Neural cell (in vitro differentiated cells): ENCODE measurements around the gene ABCB8. TPM values are rescaled to one million over a fixed set of nuclear protein-coding genes. Genes with fewer than 3 reads are reported as not detected.

ENCODE experiments used
- H2AFZ ChIP-seq: fragments of 200-600, 300-800 bp; sonication (generic), shearing (Covaris generic); 2 replicates; pipeline ENCODE4 v1.6.0; 2014; ENCODE audit warnings: low read depth, mild to moderate bottlenecking, antibody characterized with exemption, low read length, moderate library complexity
- H3F3A ChIP-seq: fragments of 200-600 bp; shearing (Covaris generic); 2 replicates; pipeline ENCODE4 v1.6.1; 2016; ENCODE audit warnings: mild to moderate bottlenecking, moderate library complexity, mixed read lengths, antibody characterized with exemption, low read length; ENCODE audit not compliant: insufficient read depth, poor library complexity, severe bottlenecking
- H3K27ac ChIP-seq: fragments of 200-600, 300-800 bp; sonication (generic), shearing (Covaris generic); 2 replicates; pipeline ENCODE4 v1.5.1; 2014; ENCODE audit warnings: mild to moderate bottlenecking, low read length, moderate library complexity
- H3K27me3 ChIP-seq: fragments of 300-800, 200-600 bp; sonication (generic), shearing (Covaris generic); 2 replicates; pipeline ENCODE4 v1.6.0; 2014; ENCODE audit warnings: mild to moderate bottlenecking, low read depth, low read length, moderate library complexity; ENCODE audit not compliant: insufficient read depth
- H3K36me3 ChIP-seq: fragments of 300-800, 200-600 bp; sonication (generic), shearing (Covaris generic); 2 replicates; pipeline ENCODE4 v1.5.1; 2014; ENCODE audit warnings: mild to moderate bottlenecking, antibody characterized with exemption, low read length, moderate library complexity; ENCODE audit not compliant: insufficient read depth
- H3K4me2 ChIP-seq: fragments of 300-800, 200-600 bp; sonication (generic), shearing (Covaris generic); 2 replicates; pipeline ENCODE4 v1.6.0; 2014; ENCODE audit warnings: mild to moderate bottlenecking, low read length
- H3K4me3 ChIP-seq: fragments of 300-800, 200-600 bp; sonication (generic), shearing (Covaris generic); 2 replicates; pipeline ENCODE4 v1.5.1; 2014; ENCODE audit warnings: mild to moderate bottlenecking, low read length, moderate library complexity
- H3K79me2 ChIP-seq: fragments of 200-600 bp; shearing (Covaris generic); replicated peaks from 2 replicates; pipeline ENCODE4 v1.6.0; 2014; ENCODE audit warnings: mild to moderate bottlenecking, low read length, moderate library complexity; ENCODE audit not compliant: insufficient read depth
- H3K9ac ChIP-seq: fragments of 300-800, 200-600 bp; sonication (generic), shearing (Covaris generic); 2 replicates; pipeline ENCODE4 v1.6.1; 2016; ENCODE audit warnings: mild to moderate bottlenecking, low read length, mixed read lengths
- H3K9me2 ChIP-seq: fragments of 200-600 bp; shearing (Covaris generic); 2 replicates; pipeline ENCODE4 v1.6.1; 2016; ENCODE audit warnings: mild to moderate bottlenecking, low read length, mixed read lengths; ENCODE audit not compliant: insufficient read depth
- H3K9me3 ChIP-seq: fragments of 200-600, 300-800 bp; sonication (generic), shearing (Covaris generic); 2 replicates; pipeline ENCODE4 v1.6.1; 2016; ENCODE audit warnings: mild to moderate bottlenecking, mixed run types, low read length, moderate library complexity, mixed read lengths
- H4K20me1 ChIP-seq: fragments of 200-600 bp; shearing (Covaris generic); 2 replicates; pipeline ENCODE4 v1.6.1; 2016; ENCODE audit warnings: mild to moderate bottlenecking, mixed run types; ENCODE audit not compliant: insufficient read depth
- EZH2 ChIP-seq: fragments of 200-600, 300-800 bp; shearing (Covaris generic), sonication (generic); IDR thresholded peaks from 2 replicates; pipeline ENCODE4 v1.6.1; 2014; ENCODE audit warnings: antibody characterized with exemption, low read length, borderline replicate concordance, mild to moderate bottlenecking; ENCODE audit not compliant: insufficient read depth, poor library complexity, severe bottlenecking
- MXI1 ChIP-seq: fragments of 450-650 bp; conservative IDR thresholded peaks from 2 replicates; pipeline ENCODE4 v1.6.1; 2014; ENCODE audit warnings: antibody characterized with exemption, mild to moderate bottlenecking; ENCODE audit not compliant: poor library complexity, severe bottlenecking
- POLR2AphosphoS5 ChIP-seq: IDR thresholded peaks from 2 replicates; pipeline ENCODE4 v1.6.1; 2012
- RAD21 ChIP-seq: fragments of 450-650 bp; conservative IDR thresholded peaks from 2 replicates; pipeline ENCODE4 v1.6.1; 2014; ENCODE audit warnings: antibody characterized with exemption, mild to moderate bottlenecking, moderate library complexity
- SMC3 ChIP-seq: fragments of 450-650 bp; conservative IDR thresholded peaks from 2 replicates; pipeline ENCODE4 v1.6.1; 2014; ENCODE audit warnings: antibody characterized with exemption, mild to moderate bottlenecking, moderate library complexity; ENCODE audit not compliant: poor library complexity
- TAF1 ChIP-seq: IDR thresholded peaks from 2 replicates; pipeline ENCODE4 v1.6.1; 2012; ENCODE audit warnings: low read depth
- polyA plus RNA-seq: library from polyadenylated mRNA; depleted of rRNA; stranded (reverse); fragments of >200 nt; gene quantifications from 2 replicates; pipeline ENCODE4 v1.2.3, GENCODE V29; 2014
- TF ChIP-seq, protein P1 (sequence below): IDR thresholded peaks from 2 replicates; pipeline ENCODE4 v1.6.1; 2012; ENCODE audit warnings: borderline replicate concordance
- TF ChIP-seq, protein P2 (sequence below): fragments of 450-650 bp; IDR thresholded peaks from 2 replicates; pipeline ENCODE4 v1.5.1; 2014; ENCODE audit warnings: antibody characterized with exemption, mild to moderate bottlenecking, moderate library complexity; ENCODE audit not compliant: poor library complexity, severe bottlenecking

The ABCB8 gene
- polyA plus RNA-seq, 1 donor from 2014 or later, result 40.5 TPM

DNA sequence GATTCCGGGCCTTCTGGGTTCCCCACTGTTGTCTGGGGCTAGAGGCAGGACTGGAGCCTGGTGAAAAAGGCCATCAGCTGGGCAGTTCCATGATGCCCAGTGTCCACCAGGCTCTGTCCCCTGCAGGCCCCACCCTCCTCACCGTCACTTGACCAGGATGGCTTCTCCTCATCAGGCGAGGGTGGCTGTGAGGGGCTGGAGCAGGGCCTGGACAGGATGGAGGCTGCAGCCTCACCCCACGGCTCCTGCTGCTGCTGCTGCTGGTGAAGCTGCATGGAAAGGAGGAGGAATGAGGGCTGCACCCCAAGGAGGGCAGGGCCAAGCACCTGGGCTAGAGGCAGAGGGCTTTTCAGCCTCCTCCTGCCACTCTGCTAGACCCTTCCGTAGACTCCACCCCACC lies 12.3 kb upstream of the ABCB8 start:
- no peak overlapping the region for H3K4me2 ChIP-seq
- H3K9me3 ChIP-seq, result no peaks in the 10 kb centered on the region
- no peak overlapping the region for H3K4me3 ChIP-seq
- peaks cover 25% of the 10 kb centered on the region for H3K27me3 ChIP-seq
- H3K36me3 ChIP-seq, result no peaks in the 10 kb centered on the region
- H4K20me1 ChIP-seq, result no peaks in the 10 kb centered on the region
- no peaks in the 10 kb centered on the region for H3K79me2 ChIP-seq
- no peak overlapping the region for H3K27ac ChIP-seq
- no peaks in the 10 kb centered on the region for H3K9me2 ChIP-seq
- TF ChIP-seq, protein P1, sequence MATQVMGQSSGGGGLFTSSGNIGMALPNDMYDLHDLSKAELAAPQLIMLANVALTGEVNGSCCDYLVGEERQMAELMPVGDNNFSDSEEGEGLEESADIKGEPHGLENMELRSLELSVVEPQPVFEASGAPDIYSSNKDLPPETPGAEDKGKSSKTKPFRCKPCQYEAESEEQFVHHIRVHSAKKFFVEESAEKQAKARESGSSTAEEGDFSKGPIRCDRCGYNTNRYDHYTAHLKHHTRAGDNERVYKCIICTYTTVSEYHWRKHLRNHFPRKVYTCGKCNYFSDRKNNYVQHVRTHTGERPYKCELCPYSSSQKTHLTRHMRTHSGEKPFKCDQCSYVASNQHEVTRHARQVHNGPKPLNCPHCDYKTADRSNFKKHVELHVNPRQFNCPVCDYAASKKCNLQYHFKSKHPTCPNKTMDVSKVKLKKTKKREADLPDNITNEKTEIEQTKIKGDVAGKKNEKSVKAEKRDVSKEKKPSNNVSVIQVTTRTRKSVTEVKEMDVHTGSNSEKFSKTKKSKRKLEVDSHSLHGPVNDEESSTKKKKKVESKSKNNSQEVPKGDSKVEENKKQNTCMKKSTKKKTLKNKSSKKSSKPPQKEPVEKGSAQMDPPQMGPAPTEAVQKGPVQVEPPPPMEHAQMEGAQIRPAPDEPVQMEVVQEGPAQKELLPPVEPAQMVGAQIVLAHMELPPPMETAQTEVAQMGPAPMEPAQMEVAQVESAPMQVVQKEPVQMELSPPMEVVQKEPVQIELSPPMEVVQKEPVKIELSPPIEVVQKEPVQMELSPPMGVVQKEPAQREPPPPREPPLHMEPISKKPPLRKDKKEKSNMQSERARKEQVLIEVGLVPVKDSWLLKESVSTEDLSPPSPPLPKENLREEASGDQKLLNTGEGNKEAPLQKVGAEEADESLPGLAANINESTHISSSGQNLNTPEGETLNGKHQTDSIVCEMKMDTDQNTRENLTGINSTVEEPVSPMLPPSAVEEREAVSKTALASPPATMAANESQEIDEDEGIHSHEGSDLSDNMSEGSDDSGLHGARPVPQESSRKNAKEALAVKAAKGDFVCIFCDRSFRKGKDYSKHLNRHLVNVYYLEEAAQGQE, result no peak
- H3K9ac ChIP-seq, result no peak overlapping the region
- H2AFZ ChIP-seq, result no peak overlapping the region
- no peaks in the 10 kb centered on the region for H3F3A ChIP-seq

DNA sequence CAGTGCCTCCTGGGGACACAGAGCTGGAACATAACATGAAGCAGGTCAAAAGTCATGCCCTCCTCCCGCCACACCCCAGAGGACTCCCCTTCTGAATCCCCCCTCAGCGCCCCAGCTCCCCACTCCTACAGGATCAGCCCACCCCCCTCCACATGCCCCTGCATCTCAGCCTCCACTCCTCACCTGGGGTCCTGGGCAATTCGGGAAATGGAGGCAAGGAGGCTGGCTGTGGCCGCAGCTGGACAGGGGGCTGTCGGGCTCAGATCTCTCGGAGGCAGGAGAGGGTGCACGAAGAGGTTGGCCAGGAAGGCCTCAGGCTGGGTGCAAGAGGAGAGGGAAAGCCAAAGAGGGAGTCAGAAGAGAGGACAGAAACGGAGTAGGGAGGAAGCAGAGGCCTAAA lies 11.7 kb upstream of the ABCB8 start:
- H2AFZ ChIP-seq, result no peak overlapping the region
- H3F3A ChIP-seq, result no peaks in the 10 kb centered on the region
- no peak overlapping the region for H3K4me2 ChIP-seq
- H3K9me3 ChIP-seq, result no peaks in the 10 kb centered on the region
- no peak overlapping the region for H3K9ac ChIP-seq
- no peaks in the 10 kb centered on the region for H3K36me3 ChIP-seq
- no peaks in the 10 kb centered on the region for H3K9me2 ChIP-seq
- H3K27ac ChIP-seq, result no peak overlapping the region
- TF ChIP-seq RAD21 (no peak), EZH2 (no peak), SMC3 (no peak), MXI1 (no peak), TAF1 (no peak), POLR2AphosphoS5 (no peak)
- TF ChIP-seq, protein P2, sequence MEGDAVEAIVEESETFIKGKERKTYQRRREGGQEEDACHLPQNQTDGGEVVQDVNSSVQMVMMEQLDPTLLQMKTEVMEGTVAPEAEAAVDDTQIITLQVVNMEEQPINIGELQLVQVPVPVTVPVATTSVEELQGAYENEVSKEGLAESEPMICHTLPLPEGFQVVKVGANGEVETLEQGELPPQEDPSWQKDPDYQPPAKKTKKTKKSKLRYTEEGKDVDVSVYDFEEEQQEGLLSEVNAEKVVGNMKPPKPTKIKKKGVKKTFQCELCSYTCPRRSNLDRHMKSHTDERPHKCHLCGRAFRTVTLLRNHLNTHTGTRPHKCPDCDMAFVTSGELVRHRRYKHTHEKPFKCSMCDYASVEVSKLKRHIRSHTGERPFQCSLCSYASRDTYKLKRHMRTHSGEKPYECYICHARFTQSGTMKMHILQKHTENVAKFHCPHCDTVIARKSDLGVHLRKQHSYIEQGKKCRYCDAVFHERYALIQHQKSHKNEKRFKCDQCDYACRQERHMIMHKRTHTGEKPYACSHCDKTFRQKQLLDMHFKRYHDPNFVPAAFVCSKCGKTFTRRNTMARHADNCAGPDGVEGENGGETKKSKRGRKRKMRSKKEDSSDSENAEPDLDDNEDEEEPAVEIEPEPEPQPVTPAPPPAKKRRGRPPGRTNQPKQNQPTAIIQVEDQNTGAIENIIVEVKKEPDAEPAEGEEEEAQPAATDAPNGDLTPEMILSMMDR, result no peak
- TF ChIP-seq, protein P1, result no peak
- H3K27me3 ChIP-seq, result peaks cover 25% of the 10 kb centered on the region
- no peak overlapping the region for H3K4me3 ChIP-seq
- no peaks in the 10 kb centered on the region for H4K20me1 ChIP-seq
- no peaks in the 10 kb centered on the region for H3K79me2 ChIP-seq
